Peyer's patch (tissue), 4 donors: ENCODE data around the gene RNF146.
A peak's percentile ranks its signal among the peaks of the same experiment; 100 is the strongest.

Experiments used
- CTCF ChIP-seq, 6 experiments: fragments of 450-650 bp in 4 of 6; fragments of 200-600 bp in 2 of 6; sonication (generic) in 1 of 6; IDR thresholded peaks; one replicate each; pipeline ENCODE4 v1.5.1; 2017 to 2019; ENCODE audit warnings: antibody characterized with exemption in 6 of 6, mild to moderate bottlenecking in 3 of 6, moderate library complexity in 1 of 6
- POLR2A ChIP-seq, 2 donors: fragments of 450-650 bp; IDR thresholded peaks; one replicate each; pipeline ENCODE4 v1.5.1; 2017; ENCODE audit warnings: antibody characterized with exemption in 2 of 2, mild to moderate bottlenecking in 2 of 2, moderate library complexity in 2 of 2

- TF ChIP-seq CTCF (IDR thresholded peaks at IDR 0.05) (peak; percentile 36 to 79 (median 72)), POLR2A (IDR thresholded peaks at IDR 0.05) (no peak)
Measured at GRCh38 chr6:127266178-127266891, at the start of gene RNF146.
